ENCODE results near the gene CHGA.

Gene CHGA

DNA sequence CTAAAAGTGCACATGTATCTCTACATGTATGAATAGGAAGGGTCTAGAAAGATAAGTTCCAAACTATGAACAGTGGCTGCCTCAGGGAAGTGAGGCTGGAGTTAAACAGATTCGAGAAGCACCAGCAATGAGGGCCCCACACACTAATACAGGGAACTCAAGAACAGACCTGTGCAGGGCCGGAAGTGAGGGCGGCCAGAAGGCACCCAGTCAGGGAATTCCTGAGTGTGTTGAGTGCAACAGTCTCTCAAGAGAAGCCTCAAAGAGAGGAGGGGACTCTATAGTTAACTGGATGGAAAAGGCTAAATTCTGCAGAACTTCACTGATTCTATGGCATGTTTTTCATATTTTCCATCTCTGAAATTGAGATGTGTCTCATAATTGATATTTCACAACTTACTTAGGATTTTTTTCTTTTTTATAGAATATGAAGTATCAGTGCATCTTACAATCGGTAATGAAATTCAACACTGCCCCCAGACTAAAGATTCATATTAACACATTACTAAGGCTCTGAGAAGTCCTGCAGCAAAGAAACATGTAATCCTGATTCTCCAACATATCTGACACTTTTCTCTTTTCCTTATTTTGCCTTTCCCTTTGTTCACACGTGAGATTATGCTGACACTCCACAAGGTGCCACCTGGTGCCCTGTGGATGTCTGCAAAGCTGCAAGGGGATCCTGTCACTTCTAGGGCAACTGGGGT is 61.3 kb downstream of the CHGA start:
- DNase-seq (ENCODE audit: low read depth), result no peak
